ENCODE measurements around the gene MSX2.
A peak's percentile ranks its signal among the peaks of the same experiment; 100 is the strongest.

The MSX2 gene

DNA sequence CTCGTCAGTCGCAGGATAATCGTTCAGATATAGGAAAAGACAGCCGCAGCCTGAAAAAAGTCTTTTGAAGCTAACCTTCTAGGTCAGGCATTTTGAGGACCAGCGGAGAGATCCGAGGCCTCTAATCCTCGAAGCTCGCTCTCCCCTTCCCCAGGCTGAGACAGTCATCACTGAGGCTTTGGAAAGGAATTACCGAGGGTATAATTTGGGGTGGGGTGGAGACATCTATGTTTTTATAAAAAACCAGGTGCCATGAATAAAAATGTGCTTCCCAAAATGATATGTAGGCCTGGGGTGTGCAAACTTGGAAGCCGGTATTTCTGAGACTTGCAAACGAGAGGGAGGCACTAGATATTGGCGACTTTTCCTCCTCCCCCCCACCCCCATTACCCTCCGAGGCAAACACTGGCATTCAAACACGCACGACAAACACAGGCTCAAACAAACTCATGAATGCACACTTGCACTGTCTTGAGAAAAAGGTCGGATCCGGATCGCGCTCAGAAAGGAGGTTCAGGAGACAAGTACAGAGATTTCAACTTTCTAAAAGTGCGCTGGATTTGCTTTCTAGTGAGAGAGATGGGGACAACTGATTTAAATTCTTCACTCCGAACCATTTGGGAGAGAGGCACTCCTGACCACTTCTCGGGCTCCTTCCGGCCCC lies 935 bp upstream of the MSX2 start:
- H3K4me3 ChIP-seq (ENCODE audit: low read depth, low read length): peak overlapping the region; percentile 92
- TF ChIP-seq, protein P1, sequence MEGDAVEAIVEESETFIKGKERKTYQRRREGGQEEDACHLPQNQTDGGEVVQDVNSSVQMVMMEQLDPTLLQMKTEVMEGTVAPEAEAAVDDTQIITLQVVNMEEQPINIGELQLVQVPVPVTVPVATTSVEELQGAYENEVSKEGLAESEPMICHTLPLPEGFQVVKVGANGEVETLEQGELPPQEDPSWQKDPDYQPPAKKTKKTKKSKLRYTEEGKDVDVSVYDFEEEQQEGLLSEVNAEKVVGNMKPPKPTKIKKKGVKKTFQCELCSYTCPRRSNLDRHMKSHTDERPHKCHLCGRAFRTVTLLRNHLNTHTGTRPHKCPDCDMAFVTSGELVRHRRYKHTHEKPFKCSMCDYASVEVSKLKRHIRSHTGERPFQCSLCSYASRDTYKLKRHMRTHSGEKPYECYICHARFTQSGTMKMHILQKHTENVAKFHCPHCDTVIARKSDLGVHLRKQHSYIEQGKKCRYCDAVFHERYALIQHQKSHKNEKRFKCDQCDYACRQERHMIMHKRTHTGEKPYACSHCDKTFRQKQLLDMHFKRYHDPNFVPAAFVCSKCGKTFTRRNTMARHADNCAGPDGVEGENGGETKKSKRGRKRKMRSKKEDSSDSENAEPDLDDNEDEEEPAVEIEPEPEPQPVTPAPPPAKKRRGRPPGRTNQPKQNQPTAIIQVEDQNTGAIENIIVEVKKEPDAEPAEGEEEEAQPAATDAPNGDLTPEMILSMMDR (IDR thresholded peaks at IDR 0.05; ENCODE audit: low read depth, low read length): no peak

DNA sequence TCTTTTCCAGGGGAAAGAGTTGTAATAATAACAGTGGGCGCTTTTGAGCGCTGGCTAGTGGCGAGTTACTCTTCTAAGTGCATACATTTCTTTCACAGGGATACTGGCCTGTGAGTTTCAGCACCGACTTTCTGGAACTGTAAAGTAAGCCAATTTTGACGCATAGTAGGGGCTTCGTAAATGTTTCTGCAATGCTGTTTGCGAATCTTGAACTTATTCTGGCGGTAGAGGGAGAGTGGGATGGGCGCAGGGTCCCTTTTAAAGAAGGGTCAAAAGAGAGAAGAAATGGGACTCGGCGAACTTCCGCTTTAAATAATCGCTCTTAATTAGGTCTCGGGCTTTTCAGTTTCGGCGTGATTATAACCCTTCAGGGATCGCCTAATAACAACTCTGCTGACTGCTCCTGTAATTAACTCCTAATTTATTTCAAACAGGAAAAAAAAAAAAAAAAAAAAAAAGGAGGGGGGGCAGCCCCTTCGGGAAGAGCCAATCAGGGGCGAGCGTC lies 351 bp upstream of the MSX2 start:
- TF ChIP-seq, protein P1 (IDR thresholded peaks at IDR 0.05; ENCODE audit: low read depth, low read length): no peak
- H3K4me3 ChIP-seq (ENCODE audit: low read depth, low read length): peak overlapping the region; percentile 92

DNA sequence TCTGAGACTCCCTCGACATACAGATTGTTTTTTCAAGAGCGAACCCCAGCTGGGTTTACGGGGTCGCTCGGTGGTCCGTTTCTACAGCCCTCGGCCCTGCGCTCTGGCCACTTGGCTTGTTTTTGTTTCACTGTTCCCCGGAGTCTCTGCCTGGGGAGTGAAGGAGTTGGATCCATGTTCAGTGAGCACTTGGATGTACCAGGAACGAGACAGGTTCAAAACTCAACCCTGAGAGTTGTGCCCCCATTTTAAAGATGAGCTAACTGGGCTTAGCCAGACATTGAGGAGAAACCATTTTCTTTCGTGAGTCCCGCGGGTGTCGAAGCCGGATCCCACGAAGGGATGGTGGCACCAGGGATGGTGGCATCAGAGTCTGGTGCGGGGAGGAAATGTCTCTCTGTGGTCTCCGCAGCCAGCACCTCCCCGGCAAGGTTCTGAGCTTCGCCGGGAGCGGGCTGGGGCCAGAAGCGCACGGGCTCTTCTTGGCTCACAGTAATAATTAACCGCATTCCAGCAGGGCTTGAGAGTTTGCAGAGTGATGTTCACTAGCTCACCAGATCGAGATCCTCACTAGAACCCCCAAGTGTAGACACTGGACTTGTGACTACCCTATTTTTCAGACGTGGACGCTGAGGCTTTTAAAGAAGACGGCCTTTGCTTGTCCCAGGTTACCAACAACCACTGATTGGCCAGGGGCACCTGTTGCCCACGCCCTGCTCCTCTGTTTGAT lies 1.0 kb downstream of the MSX2 start:
- TF ChIP-seq, protein P1 (IDR thresholded peaks at IDR 0.05; ENCODE audit: low read depth, low read length): no peak
- H3K4me3 ChIP-seq (ENCODE audit: low read depth, low read length): peak overlapping the region; percentile 92

DNA sequence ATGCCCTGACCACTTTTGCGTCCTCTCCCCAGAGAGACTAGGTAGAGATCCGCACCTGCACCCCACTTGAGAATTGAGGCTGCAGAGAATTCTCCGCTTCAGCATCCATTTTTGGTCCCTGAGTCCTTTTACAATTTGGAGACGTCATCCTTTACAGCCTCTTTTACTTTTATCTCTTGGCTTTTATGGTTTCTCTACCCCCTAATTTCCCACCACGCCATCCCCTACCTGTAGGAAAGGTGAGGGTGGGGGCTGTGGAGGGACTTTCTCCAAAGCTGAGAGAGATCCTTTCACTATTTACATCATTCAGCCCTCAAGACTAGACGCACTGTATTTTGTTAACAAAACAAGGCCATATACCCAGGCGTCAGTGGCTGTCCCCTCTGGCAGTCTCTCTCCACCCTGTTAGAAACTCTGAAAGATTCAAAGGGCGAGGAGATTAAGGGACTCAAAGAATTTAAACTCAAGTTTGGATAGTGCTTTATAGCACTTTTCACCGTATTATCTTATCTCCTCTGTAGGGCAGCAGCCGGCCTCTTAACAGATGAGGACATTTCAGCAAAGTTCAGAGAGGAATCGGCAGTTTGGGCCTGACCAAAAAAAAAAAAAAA lies 1.7 kb downstream of the MSX2 start:
- H3K4me3 ChIP-seq (ENCODE audit: low read depth, low read length): peak overlapping the region; percentile 92
- TF ChIP-seq, protein P1 (IDR thresholded peaks at IDR 0.05; ENCODE audit: low read depth, low read length): no peak

DNA sequence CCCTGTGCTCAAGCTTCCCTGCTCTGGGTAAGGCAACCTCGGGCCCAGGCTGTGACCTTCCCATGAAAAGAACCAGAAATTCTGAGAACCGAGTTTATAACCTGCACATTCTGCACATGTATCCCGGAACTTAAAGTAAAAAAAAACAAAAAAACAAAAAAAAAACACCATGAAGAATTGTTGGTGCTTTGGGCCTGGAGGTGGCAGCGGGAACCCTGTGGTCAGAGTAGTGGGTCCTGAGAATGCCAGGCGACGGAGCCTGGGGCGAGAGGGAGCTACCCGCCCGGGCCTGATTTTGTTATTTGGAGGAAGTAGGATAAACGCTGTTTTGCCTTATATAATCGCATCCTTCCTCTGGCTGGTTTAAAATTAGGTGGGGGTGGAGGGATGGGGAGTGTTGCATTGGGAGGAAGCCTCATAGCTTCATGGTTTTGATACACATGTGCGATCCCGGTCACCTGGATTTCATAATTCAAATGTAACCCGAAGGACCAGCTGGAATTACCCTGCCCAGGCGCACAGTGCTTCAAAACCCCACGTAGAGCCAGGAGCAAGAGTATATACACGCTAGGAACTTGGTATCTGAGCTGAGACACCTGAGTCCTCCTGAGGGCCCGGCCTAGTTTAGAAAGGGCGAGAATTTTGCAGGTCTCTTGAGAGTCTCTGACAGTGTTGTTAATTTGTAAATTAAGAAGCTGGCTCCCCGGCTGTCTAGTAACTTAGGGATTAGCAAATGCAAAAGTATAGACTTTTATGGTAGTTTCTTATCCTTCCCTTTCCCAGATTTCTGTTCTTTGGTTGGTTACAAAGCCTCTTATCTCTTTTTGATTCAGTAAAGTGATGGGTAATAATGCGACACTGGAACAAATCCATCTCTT lies 2.8 kb downstream of the MSX2 start:
- TF ChIP-seq, protein P1 (IDR thresholded peaks at IDR 0.05; ENCODE audit: low read depth, low read length): no peak
- H3K4me3 ChIP-seq (ENCODE audit: low read depth, low read length): peak overlapping the region; percentile 92

DNA sequence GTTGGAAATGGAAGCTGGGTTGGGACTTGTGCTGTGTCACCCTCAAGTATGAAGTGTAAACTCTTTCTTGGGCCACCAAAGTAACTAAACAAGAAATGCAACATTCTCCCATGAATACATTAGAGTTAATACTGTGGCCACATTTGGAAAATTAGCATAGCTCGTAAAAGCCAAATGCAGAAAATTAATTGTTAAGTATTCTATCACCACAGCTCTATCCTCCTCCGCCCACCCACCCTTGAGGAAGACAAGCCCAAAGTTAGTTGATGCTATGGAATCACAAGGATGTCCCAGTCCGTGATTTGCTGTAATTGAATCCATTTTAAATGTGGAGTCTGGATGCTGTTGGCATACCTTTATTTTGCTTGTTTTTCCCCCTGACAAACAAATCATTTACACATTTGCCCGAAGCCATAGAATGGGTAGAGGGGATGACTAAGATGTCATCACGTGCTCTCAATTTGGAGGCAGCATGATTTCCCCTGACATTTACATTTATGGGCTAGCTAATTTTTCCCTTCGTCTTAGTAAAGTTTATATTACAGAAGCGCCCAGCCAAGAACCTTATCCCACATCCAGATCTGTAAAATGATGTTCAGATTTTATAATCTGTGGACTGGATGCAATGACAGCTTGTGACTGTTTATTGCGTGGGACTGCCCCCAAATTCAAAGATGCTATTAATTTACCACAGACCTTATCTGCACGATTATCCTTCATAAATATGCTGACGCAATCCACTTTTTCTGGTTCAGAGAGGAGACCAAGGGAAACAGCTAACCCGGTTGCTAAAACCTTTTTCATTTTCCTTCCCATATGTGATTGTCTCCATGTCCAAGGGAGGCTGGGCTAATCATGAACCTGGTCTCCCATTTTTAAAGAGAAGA lies 3.7 kb downstream of the MSX2 start:
- no peak overlapping the region for H3K4me3 ChIP-seq (ENCODE audit: low read depth, low read length)
- TF ChIP-seq, protein P1 (IDR thresholded peaks at IDR 0.05; ENCODE audit: low read depth, low read length): no peak
